ENCODE measurements around the gene MAB21L2. TPM values are rescaled to one million over a fixed set of nuclear protein-coding genes. Genes with fewer than 3 reads are reported as not detected.

Gene MAB21L2
- total and polyA plus RNA-seq, 11 donors, result 0.06 to 0.45 (median 0.21) TPM; not detected in 5

GRCh38 chr4:150540959-150541360, 41.0 kb upstream of the MAB21L2 start:
- TF ChIP-seq POLR2A (IDR thresholded peaks at IDR 0.05), result no peak
- TF ChIP-seq CTCF (IDR thresholded peaks at IDR 0.05), result no peak
- DNase-seq (no peak), ATAC-seq (peak in 1 of 4 donors; percentile 46)
- Histone ChIP-seq H3K36me3 (no peaks in the 10 kb centered on the region), H3K4me1 (peaks cover 0 to 3% (median 0%) of the 10 kb centered on the region in 12 donors), H3K4me3 (no peak overlapping the region), H3K9me3 (peaks cover 0 to 9% (median 0%) of the 10 kb centered on the region in 12 donors), H3K27me3 (no peaks in the 10 kb centered on the region), H3K27ac (no peak overlapping the region)
- intact Hi-C loops (cut with DNase I), result no loop called here
- 72 to 83% (median 77%) methylated on average over 3 of the region's 3 CpGs for WGBS, 4 donors

- peaks cover 0 to 3% (median 0%) of the 10 kb centered on the region in 12 donors for H3K4me1 ChIP-seq
- 97 to 99% (median 98%) methylated on average over 3 of the region's 3 CpGs for WGBS, 4 donors
- TF ChIP-seq CTCF (IDR thresholded peaks at IDR 0.05), result no peak
- TF ChIP-seq POLR2A (IDR thresholded peaks at IDR 0.05), result no peak
- H3K27me3 ChIP-seq, result no peaks in the 10 kb centered on the region
- no peak overlapping the region for H3K4me3 ChIP-seq
- no peak overlapping the region for H3K27ac ChIP-seq
- DNase-seq, result no peak
- intact Hi-C loops (cut with DNase I), result no loop called here
- H3K9me3 ChIP-seq, result peaks cover 0 to 9% (median 0%) of the 10 kb centered on the region in 12 donors
- no peak for ATAC-seq
- H3K36me3 ChIP-seq, result no peaks in the 10 kb centered on the region
These were observed 40.3 kb upstream of the MAB21L2 start for GRCh38 chr4:150541681-150542080.

GRCh38 chr4:150543042-150543441, 38.9 kb upstream of the MAB21L2 start:
- intact Hi-C loops (cut with DNase I), result no loop called here
- no peak for TF ChIP-seq CTCF (IDR thresholded peaks at IDR 0.05)
- no peak overlapping the region for H3K4me3 ChIP-seq
- H3K9me3 ChIP-seq, result no peaks in the 10 kb centered on the region
- ATAC-seq, result no peak
- DNase-seq, result no peak
- 55 to 58% (median 57%) methylated on average over 1 of the region's 1 CpG for WGBS, 4 donors
- H3K4me1 ChIP-seq, result peaks cover 0 to 3% (median 0%) of the 10 kb centered on the region in 12 donors
- no peak overlapping the region for H3K27ac ChIP-seq
- no peaks in the 10 kb centered on the region for H3K36me3 ChIP-seq
- H3K27me3 ChIP-seq, result no peaks in the 10 kb centered on the region

- intact Hi-C loops (cut with DNase I), result no loop called here
- ATAC-seq (no peak), DNase-seq (no peak)
- H3K36me3 ChIP-seq, result no peaks in the 10 kb centered on the region
- WGBS, 4 donors, result 96 to 99% (median 97%) methylated on average over 2 of the region's 2 CpGs
- no peaks in the 10 kb centered on the region for H3K27me3 ChIP-seq
- peaks cover 0 to 3% (median 0%) of the 10 kb centered on the region in 12 donors for H3K4me1 ChIP-seq
- no peak overlapping the region for H3K4me3 ChIP-seq
- H3K27ac ChIP-seq, result no peak overlapping the region
- TF ChIP-seq POLR2A (IDR thresholded peaks at IDR 0.05) (no peak), CTCF (IDR thresholded peaks at IDR 0.05) (no peak)
- H3K9me3 ChIP-seq, result no peaks in the 10 kb centered on the region
These were observed 35.7 kb upstream of the MAB21L2 start for GRCh38 chr4:150546286-150546685.
